Measurements from ENCODE around the gene ARID4A. TPM values are rescaled to one million over a fixed set of nuclear protein-coding genes. Genes with fewer than 3 reads are reported as not detected.

Gene ARID4A
- total and polyA plus RNA-seq, 2 donors, result 13.7 to 14.8 TPM

GRCh38 chr14:58367296-58367695 is 68.9 kb downstream of the ARID4A start:
- no peaks in the 10 kb centered on the region for H3K27me3 ChIP-seq (ENCODE audit: control insufficient read depth in 2 of 2, insufficient read depth in 1 of 2, low read length in 1 of 2)
- WGBS, result 96% methylated on average over 3 of the region's 3 CpGs
- no peak overlapping the region for H3K4me3 ChIP-seq (ENCODE audit: low read length in 2 of 2)
- no peaks in the 10 kb centered on the region for H3K4me1 ChIP-seq (ENCODE audit: control insufficient read depth in 2 of 2, insufficient read depth in 2 of 2, low read length in 2 of 2)
- no peaks in the 10 kb centered on the region for H3K9me3 ChIP-seq (ENCODE audit: control insufficient read depth in 2 of 2, insufficient read depth in 1 of 2, low read length in 1 of 2)
- peaks cover 26 to 46% of the 10 kb centered on the region in 2 donors for H3K36me3 ChIP-seq (ENCODE audit: control insufficient read depth in 2 of 2, insufficient read depth in 2 of 2, low read length in 1 of 2)
- DNase-seq (ENCODE audit: low read depth in 6 of 9, low spot score in 9 of 9), result no peak
- no peak overlapping the region for H3K27ac ChIP-seq (ENCODE audit: low read depth in 1 of 2, low read length in 1 of 2)

GRCh38 chr14:58368956-58369355 is 70.6 kb downstream of the ARID4A start:
- no peak for DNase-seq (ENCODE audit: low read depth in 6 of 9, low spot score in 9 of 9)
- 98% methylated on average over 1 of the region's 1 CpG for WGBS
- Histone ChIP-seq H3K36me3 (ENCODE audit: control insufficient read depth in 2 of 2, insufficient read depth in 2 of 2, low read length in 1 of 2) (peaks cover 25 to 46% of the 10 kb centered on the region in 2 donors), H3K4me3 (ENCODE audit: low read length in 2 of 2) (no peak overlapping the region), H3K27ac (ENCODE audit: low read depth in 1 of 2, low read length in 1 of 2) (no peak overlapping the region), H3K27me3 (ENCODE audit: control insufficient read depth in 2 of 2, insufficient read depth in 1 of 2, low read length in 1 of 2) (no peaks in the 10 kb centered on the region), H3K4me1 (ENCODE audit: control insufficient read depth in 2 of 2, insufficient read depth in 2 of 2, low read length in 2 of 2) (no peaks in the 10 kb centered on the region), H3K9me3 (ENCODE audit: control insufficient read depth in 2 of 2, insufficient read depth in 1 of 2, low read length in 1 of 2) (no peaks in the 10 kb centered on the region)

GRCh38 chr14:58376791-58377190 is 78.4 kb downstream of the ARID4A start:
- no peak overlapping the region for H3K27ac ChIP-seq (ENCODE audit: low read depth in 1 of 2, low read length in 1 of 2)
- DNase-seq (ENCODE audit: low read depth in 6 of 9, low spot score in 9 of 9), result no peak
- H3K4me3 ChIP-seq (ENCODE audit: low read length in 2 of 2), result no peak overlapping the region
- peaks cover 12 to 13% of the 10 kb centered on the region in 2 donors for H3K36me3 ChIP-seq (ENCODE audit: control insufficient read depth in 2 of 2, insufficient read depth in 2 of 2, low read length in 1 of 2)
- no peaks in the 10 kb centered on the region for H3K27me3 ChIP-seq (ENCODE audit: control insufficient read depth in 2 of 2, insufficient read depth in 1 of 2, low read length in 1 of 2)
- no peaks in the 10 kb centered on the region for H3K9me3 ChIP-seq (ENCODE audit: control insufficient read depth in 2 of 2, insufficient read depth in 1 of 2, low read length in 1 of 2)
- no peaks in the 10 kb centered on the region for H3K4me1 ChIP-seq (ENCODE audit: control insufficient read depth in 2 of 2, insufficient read depth in 2 of 2, low read length in 2 of 2)

GRCh38 chr14:58390830-58391229 is 92.5 kb downstream of the ARID4A start:
- no peak for DNase-seq (ENCODE audit: low read depth in 6 of 9, low spot score in 9 of 9)
- 97% methylated on average over 2 of the region's 2 CpGs for WGBS
- no peaks in the 10 kb centered on the region for H3K27me3 ChIP-seq (ENCODE audit: control insufficient read depth in 2 of 2, insufficient read depth in 1 of 2, low read length in 1 of 2)

GRCh38 chr14:58395562-58395811 is 97.1 kb downstream of the ARID4A start:
- peaks cover 0 to 4% of the 10 kb centered on the region in 2 donors for H3K27me3 ChIP-seq (ENCODE audit: control insufficient read depth in 2 of 2, insufficient read depth in 1 of 2, low read length in 1 of 2)
- WGBS, result 20% methylated on average over 10 of the region's 10 CpGs
- H3K36me3 ChIP-seq (ENCODE audit: control insufficient read depth in 2 of 2, insufficient read depth in 2 of 2, low read length in 1 of 2), result no peaks in the 10 kb centered on the region
- H3K4me1 ChIP-seq (ENCODE audit: control insufficient read depth in 2 of 2, insufficient read depth in 2 of 2, low read length in 2 of 2), result peaks cover 7 to 10% of the 10 kb centered on the region in 2 donors
- H3K9me3 ChIP-seq (ENCODE audit: control insufficient read depth in 2 of 2, insufficient read depth in 1 of 2, low read length in 1 of 2), result no peaks in the 10 kb centered on the region
- DNase-seq (ENCODE audit: low read depth in 6 of 9, low spot score in 9 of 9), result peak in 1 of 9 donors; percentile 11
- H3K27ac ChIP-seq (ENCODE audit: low read depth in 1 of 2, low read length in 1 of 2), result no peak overlapping the region
- H3K4me3 ChIP-seq (ENCODE audit: low read length in 2 of 2), result peak overlapping the region; percentile 41 to 67

More at GRCh38 chr14:58390830-58391229, 92.5 kb downstream of the ARID4A start:
- H3K4me3 ChIP-seq (ENCODE audit: low read length in 2 of 2), result no peak overlapping the region
- no peaks in the 10 kb centered on the region for H3K9me3 ChIP-seq (ENCODE audit: control insufficient read depth in 2 of 2, insufficient read depth in 1 of 2, low read length in 1 of 2)
- peaks cover 5 to 6% of the 10 kb centered on the region in 2 donors for H3K4me1 ChIP-seq (ENCODE audit: control insufficient read depth in 2 of 2, insufficient read depth in 2 of 2, low read length in 2 of 2)
- H3K36me3 ChIP-seq (ENCODE audit: control insufficient read depth in 2 of 2, insufficient read depth in 2 of 2, low read length in 1 of 2), result peaks cover 0 to 5% of the 10 kb centered on the region in 2 donors
- no peak overlapping the region for H3K27ac ChIP-seq (ENCODE audit: low read depth in 1 of 2, low read length in 1 of 2)

GRCh38 chr14:58395812-58396788 is 97.7 kb downstream of the ARID4A start, which contains the start of gene TOMM20L:
TOMM20L (plus strand) TSS chr14:58395930; CDS start chr14:58395958, 28 bp downstream.
- no peak within 1 kb of the TSS for H3K27ac ChIP-seq (ENCODE audit: low read depth in 1 of 2, low read length in 1 of 2)
- H3K27me3 ChIP-seq (ENCODE audit: control insufficient read depth in 2 of 2, insufficient read depth in 1 of 2, low read length in 1 of 2), result peaks cover 0 to 4% of the 10 kb centered on the region in 2 donors
- H3K4me1 ChIP-seq (ENCODE audit: control insufficient read depth in 2 of 2, insufficient read depth in 2 of 2, low read length in 2 of 2), result peaks cover 7 to 10% of the 10 kb centered on the region in 2 donors
- 9% methylated on average over 86 of the region's 86 CpGs for WGBS
- H3K4me3 ChIP-seq (ENCODE audit: low read length in 2 of 2), result peak within 1 kb of the TSS; percentile 41 to 67
- peak; percentile 5 to 83 (median 64) for DNase-seq (ENCODE audit: low read depth in 6 of 9, low spot score in 9 of 9)
- no peaks in the 10 kb centered on the region for H3K9me3 ChIP-seq (ENCODE audit: control insufficient read depth in 2 of 2, insufficient read depth in 1 of 2, low read length in 1 of 2)
- no peaks in the 10 kb centered on the region for H3K36me3 ChIP-seq (ENCODE audit: control insufficient read depth in 2 of 2, insufficient read depth in 2 of 2, low read length in 1 of 2)

GRCh38 chr14:58397156-58397555 is 98.8 kb downstream of the ARID4A start:
- DNase-seq (ENCODE audit: low read depth in 6 of 9, low spot score in 9 of 9), result no peak
- WGBS, result 97% methylated on average over 6 of the region's 6 CpGs

GRCh38 chr14:58398495-58398894 is 100.1 kb downstream of the ARID4A start:
- Histone ChIP-seq H3K36me3 (ENCODE audit: control insufficient read depth in 2 of 2, insufficient read depth in 2 of 2, low read length in 1 of 2) (no peaks in the 10 kb centered on the region), H3K4me3 (ENCODE audit: low read length in 2 of 2) (no peak overlapping the region), H3K4me1 (ENCODE audit: control insufficient read depth in 2 of 2, insufficient read depth in 2 of 2, low read length in 2 of 2) (peaks cover 7 to 10% of the 10 kb centered on the region in 2 donors), H3K27ac (ENCODE audit: low read depth in 1 of 2, low read length in 1 of 2) (no peak overlapping the region), H3K27me3 (ENCODE audit: control insufficient read depth in 2 of 2, insufficient read depth in 1 of 2, low read length in 1 of 2) (peaks cover 0 to 4% of the 10 kb centered on the region in 2 donors), H3K9me3 (ENCODE audit: control insufficient read depth in 2 of 2, insufficient read depth in 1 of 2, low read length in 1 of 2) (no peaks in the 10 kb centered on the region)
- no peak for DNase-seq (ENCODE audit: low read depth in 6 of 9, low spot score in 9 of 9)

More at GRCh38 chr14:58397156-58397555, 98.8 kb downstream of the ARID4A start:
- no peaks in the 10 kb centered on the region for H3K9me3 ChIP-seq (ENCODE audit: control insufficient read depth in 2 of 2, insufficient read depth in 1 of 2, low read length in 1 of 2)
- no peaks in the 10 kb centered on the region for H3K36me3 ChIP-seq (ENCODE audit: control insufficient read depth in 2 of 2, insufficient read depth in 2 of 2, low read length in 1 of 2)
- peaks cover 0 to 4% of the 10 kb centered on the region in 2 donors for H3K27me3 ChIP-seq (ENCODE audit: control insufficient read depth in 2 of 2, insufficient read depth in 1 of 2, low read length in 1 of 2)
- H3K4me3 ChIP-seq (ENCODE audit: low read length in 2 of 2), result no peak overlapping the region
- no peak overlapping the region for H3K27ac ChIP-seq (ENCODE audit: low read depth in 1 of 2, low read length in 1 of 2)
- H3K4me1 ChIP-seq (ENCODE audit: control insufficient read depth in 2 of 2, insufficient read depth in 2 of 2, low read length in 2 of 2), result peaks cover 7 to 10% of the 10 kb centered on the region in 2 donors

GRCh38 chr14:58398895-58399294 is 100.5 kb downstream of the ARID4A start:
- Histone ChIP-seq H3K27me3 (ENCODE audit: control insufficient read depth in 2 of 2, insufficient read depth in 1 of 2, low read length in 1 of 2) (peaks cover 0 to 4% of the 10 kb centered on the region in 2 donors), H3K27ac (ENCODE audit: low read depth in 1 of 2, low read length in 1 of 2) (no peak overlapping the region), H3K4me3 (ENCODE audit: low read length in 2 of 2) (no peak overlapping the region), H3K4me1 (ENCODE audit: control insufficient read depth in 2 of 2, insufficient read depth in 2 of 2, low read length in 2 of 2) (peaks cover 7 to 10% of the 10 kb centered on the region in 2 donors), H3K36me3 (ENCODE audit: control insufficient read depth in 2 of 2, insufficient read depth in 2 of 2, low read length in 1 of 2) (no peaks in the 10 kb centered on the region), H3K9me3 (ENCODE audit: control insufficient read depth in 2 of 2, insufficient read depth in 1 of 2, low read length in 1 of 2) (no peaks in the 10 kb centered on the region)
- WGBS, result 98% methylated on average over 3 of the region's 3 CpGs
- DNase-seq (ENCODE audit: low read depth in 6 of 9, low spot score in 9 of 9), result no peak

Data from thymus (tissue), 11 donors.